OCI-LY1 (cell line): ENCODE results near the gene PKP3.

Experiments
- H2AFZ ChIP-seq: fragments of 200-600 bp; sonication (generic), shearing (Covaris generic); 2 replicates; pipeline ENCODE4 v1.6.0; 2014; ENCODE audit warnings: antibody characterized with exemption, mild to moderate bottlenecking, low read length
- H3F3A ChIP-seq: fragments of 200-600 bp; sonication (generic), shearing (Covaris generic); 2 replicates; pipeline ENCODE4 v1.6.0; 2014; ENCODE audit warnings: mild to moderate bottlenecking, antibody characterized with exemption, low read length, moderate library complexity; ENCODE audit not compliant: insufficient read depth
- H3K27ac ChIP-seq: fragments of 200-600 bp; sonication (generic); 2 replicates; pipeline ENCODE4 v1.5.1; 2014; ENCODE audit warnings: low read length, mixed run types, mild to moderate bottlenecking, low read depth; ENCODE audit not compliant: poor library complexity, severe bottlenecking
- H3K27me3 ChIP-seq: fragments of 200-600 bp; sonication (generic); 2 replicates; pipeline ENCODE4 v1.6.0; 2014; ENCODE audit warnings: antibody characterized with exemption, mild to moderate bottlenecking, low read length, moderate library complexity; ENCODE audit not compliant: insufficient read depth
- H3K36me3 ChIP-seq: fragments of 200-600 bp; sonication (generic); 2 replicates; pipeline ENCODE4 v1.6.1; 2014; ENCODE audit warnings: mild to moderate bottlenecking, antibody characterized with exemption, low read length, moderate library complexity, mixed read lengths; ENCODE audit not compliant: insufficient read depth
- H3K4me1 ChIP-seq: fragments of 200-600 bp; sonication (generic); 2 replicates; pipeline ENCODE4 v1.5.1; 2014; ENCODE audit warnings: mild to moderate bottlenecking, low read length, moderate library complexity; ENCODE audit not compliant: insufficient read depth, severe bottlenecking
- H3K4me2 ChIP-seq: fragments of 200-600 bp; sonication (generic), shearing (Covaris generic); 2 replicates; pipeline ENCODE4 v1.6.1; 2014; ENCODE audit warnings: low read length
- H3K4me3 ChIP-seq: fragments of 200-600 bp; sonication (generic); 2 replicates; pipeline ENCODE4 v1.5.1; 2014; ENCODE audit warnings: low read length, low read depth, mild to moderate bottlenecking, mixed read lengths; ENCODE audit not compliant: poor library complexity, severe bottlenecking
- H3K79me2 ChIP-seq: fragments of 200-600 bp; shearing (Covaris generic); 2 replicates; pipeline ENCODE4 v1.6.1; 2016; ENCODE audit warnings: mixed run types, low read length, mixed read lengths; ENCODE audit not compliant: insufficient read depth
- H3K9ac ChIP-seq: fragments of 200-600 bp; sonication (generic), shearing (Covaris generic); 2 replicates; pipeline ENCODE4 v1.6.1; 2014; ENCODE audit warnings: mild to moderate bottlenecking, low read length, mixed read lengths
- H3K9me2 ChIP-seq: fragments of 200-600 bp; sonication (generic), shearing (Covaris generic); 2 replicates; pipeline ENCODE4 v1.6.1; 2014; ENCODE audit warnings: low read depth, mild to moderate bottlenecking, low read length, mixed read lengths
- H3K9me3 ChIP-seq: fragments of 200-600 bp; shearing (Covaris generic); 2 replicates; pipeline ENCODE4 v1.6.1; 2014; ENCODE audit warnings: low read length, mixed read lengths
- H4K20me1 ChIP-seq: fragments of 200-600 bp; sonication (generic), shearing (Covaris generic); 2 replicates; pipeline ENCODE4 v1.6.0; 2016; ENCODE audit warnings: mild to moderate bottlenecking, low read length; ENCODE audit not compliant: insufficient read depth
- EZH2 ChIP-seq: fragments of 200-600 bp; sonication (generic), shearing (Covaris generic); IDR thresholded peaks from 2 replicates; pipeline ENCODE4 v1.8.0; 2017; ENCODE audit warnings: borderline replicate concordance, mixed run types, mild to moderate bottlenecking, antibody characterized with exemption, low read length, moderate library complexity, mixed read lengths
- TF ChIP-seq, protein P1 (sequence below): fragments of 200-600 bp; sonication (generic), shearing (Covaris generic); IDR thresholded peaks from 2 replicates; pipeline ENCODE4 v1.5.1; 2017; ENCODE audit warnings: mild to moderate bottlenecking, antibody characterized with exemption, low read length, moderate library complexity, mixed read lengths

Gene PKP3

DNA sequence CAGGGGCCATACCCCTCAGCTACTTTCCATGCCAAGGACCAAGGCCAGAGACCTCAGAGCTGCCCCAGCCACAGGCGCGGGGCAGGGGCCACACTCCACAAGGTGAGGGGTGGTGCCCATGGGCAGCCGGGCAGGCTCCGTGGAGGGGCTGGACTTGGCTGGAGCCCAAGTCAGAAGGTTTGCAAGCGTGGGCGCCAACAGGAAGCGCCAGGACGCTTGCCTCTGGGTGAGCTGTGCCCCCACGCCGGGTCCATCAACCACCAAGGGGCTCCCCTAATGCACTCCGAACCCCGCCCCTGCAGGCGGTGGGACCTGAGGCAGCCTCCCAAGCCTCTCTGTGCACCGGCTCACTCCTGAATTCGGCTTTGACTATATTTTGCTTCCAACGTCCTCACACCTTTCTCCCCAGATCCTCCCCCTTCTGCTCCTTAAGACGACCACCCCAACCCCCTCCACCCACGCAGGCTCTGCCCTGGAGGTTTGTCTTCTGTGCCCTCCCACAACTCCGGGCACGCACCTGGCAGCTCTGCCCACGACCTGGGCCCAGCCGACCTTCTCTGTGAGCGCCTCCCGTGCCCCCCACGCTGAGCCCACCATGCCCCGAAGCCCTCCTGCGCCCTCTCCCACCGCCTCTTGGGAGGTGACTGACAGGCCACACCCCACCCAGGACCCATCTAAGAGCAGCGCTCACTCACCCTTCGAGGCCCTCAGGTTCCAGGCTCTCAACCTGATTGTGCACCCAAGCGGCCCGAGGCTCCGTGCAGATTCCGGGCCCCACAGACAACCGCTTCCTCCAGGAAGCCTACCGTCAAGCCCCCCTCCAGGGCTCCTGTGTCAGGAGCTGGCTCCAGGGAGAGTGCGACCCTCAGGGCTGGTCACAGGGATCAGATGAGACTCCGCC lies 2.6 kb upstream of the PKP3 start:
- no peak overlapping the region for H3K4me2 ChIP-seq
- H3K9me3 ChIP-seq = peaks cover 3% of the 10 kb centered on the region; the same call in 1 of the 2 replicates

DNA sequence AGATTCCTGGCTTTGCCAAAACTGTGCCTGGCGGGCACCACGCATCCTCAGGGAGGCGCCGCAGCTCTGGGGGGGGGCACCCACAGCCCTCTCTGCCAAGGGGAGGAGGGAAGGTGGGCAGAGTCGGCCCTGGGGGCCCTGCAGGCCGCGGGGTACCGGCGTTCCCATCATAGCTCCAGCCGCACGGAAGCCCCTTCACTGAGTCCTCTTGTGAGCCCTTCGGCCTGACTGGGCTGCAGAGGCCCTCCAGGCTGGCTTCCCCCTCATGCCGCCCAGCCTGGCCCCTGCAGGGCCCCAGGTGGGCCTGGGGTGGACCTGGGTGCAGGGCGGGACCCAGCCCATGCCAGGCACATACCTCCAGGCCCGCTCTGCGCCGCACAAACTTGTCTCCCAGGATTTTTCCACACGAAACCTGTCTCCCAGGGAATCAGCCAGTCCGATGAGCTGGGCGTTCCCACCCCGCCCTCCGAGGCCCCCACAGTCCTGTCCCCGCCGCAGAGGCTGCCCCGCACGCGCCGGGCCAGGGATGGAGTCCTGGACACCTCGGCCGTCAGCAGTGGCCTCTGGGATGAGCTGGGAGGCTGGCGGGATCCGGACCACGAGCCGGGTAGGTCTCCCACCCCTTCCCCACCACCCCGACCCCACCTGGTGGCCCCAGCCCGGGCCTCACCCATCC lies 1.8 kb upstream of the PKP3 start:
- Histone ChIP-seq H3K9me2 (no peaks in the 10 kb centered on the region), H3K27me3 (peaks cover 9% of the 10 kb centered on the region; the same call in 1 of the 2 replicates), H3K9me3 (no peaks in the 10 kb centered on the region), H2AFZ (no peak overlapping the region), H3K27ac (no peak overlapping the region), H3K4me2 (no peak overlapping the region), H3F3A (no peaks in the 10 kb centered on the region), H3K4me1 (no peaks in the 10 kb centered on the region), H3K4me3 (no peak overlapping the region), H3K79me2 (no peaks in the 10 kb centered on the region), H4K20me1 (no peaks in the 10 kb centered on the region), H3K36me3 (no peaks in the 10 kb centered on the region), H3K9ac (no peak overlapping the region)
- TF ChIP-seq, protein P1, sequence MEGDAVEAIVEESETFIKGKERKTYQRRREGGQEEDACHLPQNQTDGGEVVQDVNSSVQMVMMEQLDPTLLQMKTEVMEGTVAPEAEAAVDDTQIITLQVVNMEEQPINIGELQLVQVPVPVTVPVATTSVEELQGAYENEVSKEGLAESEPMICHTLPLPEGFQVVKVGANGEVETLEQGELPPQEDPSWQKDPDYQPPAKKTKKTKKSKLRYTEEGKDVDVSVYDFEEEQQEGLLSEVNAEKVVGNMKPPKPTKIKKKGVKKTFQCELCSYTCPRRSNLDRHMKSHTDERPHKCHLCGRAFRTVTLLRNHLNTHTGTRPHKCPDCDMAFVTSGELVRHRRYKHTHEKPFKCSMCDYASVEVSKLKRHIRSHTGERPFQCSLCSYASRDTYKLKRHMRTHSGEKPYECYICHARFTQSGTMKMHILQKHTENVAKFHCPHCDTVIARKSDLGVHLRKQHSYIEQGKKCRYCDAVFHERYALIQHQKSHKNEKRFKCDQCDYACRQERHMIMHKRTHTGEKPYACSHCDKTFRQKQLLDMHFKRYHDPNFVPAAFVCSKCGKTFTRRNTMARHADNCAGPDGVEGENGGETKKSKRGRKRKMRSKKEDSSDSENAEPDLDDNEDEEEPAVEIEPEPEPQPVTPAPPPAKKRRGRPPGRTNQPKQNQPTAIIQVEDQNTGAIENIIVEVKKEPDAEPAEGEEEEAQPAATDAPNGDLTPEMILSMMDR = no peak
- no peak for TF ChIP-seq EZH2

More for the DNA sequence above, 2.6 kb upstream of the PKP3 start:
- H3K9ac ChIP-seq = no peak overlapping the region
- no peaks in the 10 kb centered on the region for H3K9me2 ChIP-seq
- no peaks in the 10 kb centered on the region for H3K36me3 ChIP-seq
- no peak overlapping the region for H3K4me3 ChIP-seq
- H2AFZ ChIP-seq = no peak overlapping the region
- H3F3A ChIP-seq = no peaks in the 10 kb centered on the region
- peaks cover 9% of the 10 kb centered on the region; the same call in 1 of the 2 replicates for H3K27me3 ChIP-seq
- no peak for TF ChIP-seq EZH2
- TF ChIP-seq, protein P1 = no peak
- no peaks in the 10 kb centered on the region for H3K79me2 ChIP-seq
- no peaks in the 10 kb centered on the region for H3K4me1 ChIP-seq
- H3K27ac ChIP-seq = no peak overlapping the region
- H4K20me1 ChIP-seq = no peaks in the 10 kb centered on the region

DNA sequence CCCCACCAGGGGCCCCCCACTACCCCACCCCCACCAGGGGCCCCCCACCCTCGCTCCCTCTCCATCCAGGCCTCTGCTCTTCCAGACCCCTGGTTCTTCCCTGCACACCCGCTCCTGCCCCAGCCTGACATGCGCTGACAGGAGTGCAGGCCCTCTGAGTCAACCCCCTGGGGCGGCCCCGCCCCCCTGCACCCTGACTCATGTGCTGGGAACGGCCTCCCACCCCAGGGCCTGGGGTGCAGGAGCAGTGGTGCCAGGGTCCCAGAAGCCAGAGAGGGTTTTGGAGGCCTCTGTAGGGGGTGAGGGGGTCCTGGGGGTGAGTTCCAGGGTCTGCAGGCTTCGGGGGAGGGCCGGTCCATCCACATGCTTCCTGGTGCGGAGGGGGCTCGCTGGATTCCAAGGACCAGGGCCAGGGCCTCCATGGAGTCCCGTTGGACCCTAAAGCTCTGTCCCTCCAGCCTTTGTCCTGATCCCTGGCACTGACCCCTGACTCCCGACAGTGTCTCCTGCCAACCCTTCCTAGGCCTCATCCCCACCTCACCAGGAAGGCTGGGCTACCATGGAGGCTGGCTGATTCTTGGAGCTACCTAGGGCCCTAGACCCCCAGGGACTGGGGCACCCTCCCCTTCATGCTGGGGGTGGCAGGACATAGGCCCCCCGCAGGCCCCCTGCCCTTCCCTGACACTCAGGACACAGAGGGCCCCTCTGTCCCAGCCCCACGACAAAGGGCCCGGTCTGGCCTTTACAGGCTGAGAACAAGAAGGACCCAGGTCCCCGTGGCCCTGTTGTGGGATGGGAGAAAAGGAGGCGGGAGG lies 583 bp upstream of the PKP3 start:
- H3K27ac ChIP-seq = no peak overlapping the region
- no peaks in the 10 kb centered on the region for H3K9me2 ChIP-seq
- no peaks in the 10 kb centered on the region for H3F3A ChIP-seq
- no peak overlapping the region for H3K9ac ChIP-seq
- TF ChIP-seq EZH2 = no peak
- TF ChIP-seq, protein P1 = no peak
- no peak overlapping the region for H3K4me2 ChIP-seq
- no peak overlapping the region for H3K4me3 ChIP-seq
- no peak overlapping the region for H2AFZ ChIP-seq
- H3K27me3 ChIP-seq = peaks cover 9% of the 10 kb centered on the region; the same call in 1 of the 2 replicates
- H3K36me3 ChIP-seq = no peaks in the 10 kb centered on the region
- no peaks in the 10 kb centered on the region for H4K20me1 ChIP-seq
- no peaks in the 10 kb centered on the region for H3K4me1 ChIP-seq
- H3K79me2 ChIP-seq = no peaks in the 10 kb centered on the region
- no peaks in the 10 kb centered on the region for H3K9me3 ChIP-seq
